Stimulated activated CD8-positive, alpha-beta memory T cell treated with anti-CD3 and anti-CD28 coated beads, Interleukin-7, amount 100 ng/mL, for 1 hour (primary cell): Measurements from ENCODE around the gene FZD8.

Source experiments
- DNase-seq, 2 donors: peaks; one replicate each; pipeline ENCODE4 v3.0.0-alpha.2; 2020; ENCODE audit warnings: low read depth in 2 of 2

FZD8 gene

GRCh38 chr10:35606430-35606829 is 35.7 kb downstream of the FZD8 start:
- no peak for DNase-seq

GRCh38 chr10:35605191-35605590 is 36.9 kb downstream of the FZD8 start, which contains the start of gene GJD4:
Gene GJD4, plus strand, starts transcription at chr10:35605341. Its CDS starts 227 bp downstream, at chr10:35605568.
- DNase-seq = no peak

GRCh38 chr10:35600193-35600592 is 41.9 kb downstream of the FZD8 start:
- no peak for DNase-seq

GRCh38 chr10:35598379-35598778 is 43.7 kb downstream of the FZD8 start:
- no peak for DNase-seq

GRCh38 chr10:35595106-35595505 is 47.0 kb downstream of the FZD8 start:
- DNase-seq = no peak

GRCh38 chr10:35594115-35595079 is 47.7 kb downstream of the FZD8 start:
- no peak for DNase-seq

- no peak for DNase-seq
Observed at GRCh38 chr10:35592441-35592840, 49.7 kb downstream of the FZD8 start.

- DNase-seq = no peak
Observed at GRCh38 chr10:35588836-35589235, 53.3 kb downstream of the FZD8 start.
